ENCODE data around the gene SHISA6.

SHISA6 gene

GRCh38 chr17:11490171-11490755 lies 249.2 kb downstream of the SHISA6 start:
- DNase-seq (ENCODE audit: low spot score) = no peak
- TF ChIP-seq, protein P1, sequence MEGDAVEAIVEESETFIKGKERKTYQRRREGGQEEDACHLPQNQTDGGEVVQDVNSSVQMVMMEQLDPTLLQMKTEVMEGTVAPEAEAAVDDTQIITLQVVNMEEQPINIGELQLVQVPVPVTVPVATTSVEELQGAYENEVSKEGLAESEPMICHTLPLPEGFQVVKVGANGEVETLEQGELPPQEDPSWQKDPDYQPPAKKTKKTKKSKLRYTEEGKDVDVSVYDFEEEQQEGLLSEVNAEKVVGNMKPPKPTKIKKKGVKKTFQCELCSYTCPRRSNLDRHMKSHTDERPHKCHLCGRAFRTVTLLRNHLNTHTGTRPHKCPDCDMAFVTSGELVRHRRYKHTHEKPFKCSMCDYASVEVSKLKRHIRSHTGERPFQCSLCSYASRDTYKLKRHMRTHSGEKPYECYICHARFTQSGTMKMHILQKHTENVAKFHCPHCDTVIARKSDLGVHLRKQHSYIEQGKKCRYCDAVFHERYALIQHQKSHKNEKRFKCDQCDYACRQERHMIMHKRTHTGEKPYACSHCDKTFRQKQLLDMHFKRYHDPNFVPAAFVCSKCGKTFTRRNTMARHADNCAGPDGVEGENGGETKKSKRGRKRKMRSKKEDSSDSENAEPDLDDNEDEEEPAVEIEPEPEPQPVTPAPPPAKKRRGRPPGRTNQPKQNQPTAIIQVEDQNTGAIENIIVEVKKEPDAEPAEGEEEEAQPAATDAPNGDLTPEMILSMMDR (IDR thresholded peaks at IDR 0.05; ENCODE audit: extremely low read depth, missing control alignments) = no peak

- no peak for DNase-seq (ENCODE audit: low spot score)
- TF ChIP-seq, protein P1 (IDR thresholded peaks at IDR 0.05; ENCODE audit: extremely low read depth, missing control alignments) = no peak
These were observed 251.5 kb downstream of the SHISA6 start for GRCh38 chr17:11492511-11492910.

GRCh38 chr17:11493936-11494335 lies 252.9 kb downstream of the SHISA6 start:
- TF ChIP-seq, protein P1 (IDR thresholded peaks at IDR 0.05; ENCODE audit: extremely low read depth, missing control alignments) = no peak
- no peak for DNase-seq (ENCODE audit: low spot score)

DNA sequence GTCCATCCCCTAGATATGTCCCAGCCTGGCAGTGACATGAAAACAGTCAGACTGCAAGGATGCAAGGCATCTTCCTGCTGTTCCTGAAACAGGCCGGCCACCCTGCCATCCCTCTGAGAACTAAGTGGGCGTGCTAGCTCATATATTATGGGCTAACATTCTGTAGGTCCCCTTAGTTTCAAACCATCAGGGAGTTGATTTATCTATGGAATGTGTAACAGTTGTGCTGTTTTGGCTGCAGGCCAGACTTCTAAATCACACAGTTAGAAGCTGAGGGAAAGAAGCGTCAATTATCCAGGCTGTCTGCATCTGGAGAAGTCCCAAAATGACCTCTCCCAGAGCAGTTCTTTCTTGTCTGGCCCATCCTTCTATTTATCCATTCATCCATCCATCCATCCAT lies 254.6 kb downstream of the SHISA6 start:
- no peak for DNase-seq (ENCODE audit: low spot score)
- TF ChIP-seq, protein P1 (IDR thresholded peaks at IDR 0.05; ENCODE audit: extremely low read depth, missing control alignments) = no peak

- TF ChIP-seq, protein P1 (IDR thresholded peaks at IDR 0.05; ENCODE audit: extremely low read depth, missing control alignments) = no peak
- no peak for DNase-seq (ENCODE audit: low spot score)
These were observed 258.9 kb downstream of the SHISA6 start for GRCh38 chr17:11499881-11500280.

GRCh38 chr17:11503308-11504035 lies 262.5 kb downstream of the SHISA6 start:
- TF ChIP-seq, protein P1 (IDR thresholded peaks at IDR 0.05; ENCODE audit: extremely low read depth, missing control alignments) = no peak

GRCh38 chr17:11506635-11507034 lies 265.6 kb downstream of the SHISA6 start:
- no peak for DNase-seq (ENCODE audit: low spot score)
- TF ChIP-seq, protein P1 (IDR thresholded peaks at IDR 0.05; ENCODE audit: extremely low read depth, missing control alignments) = no peak

More at GRCh38 chr17:11503308-11504035, 262.5 kb downstream of the SHISA6 start:
- no peak for DNase-seq (ENCODE audit: low spot score)

All from GM20000 (cell line).